ENCODE measurements around the gene DQX1. TPM values are rescaled to one million over a fixed set of nuclear protein-coding genes. Genes with fewer than 3 reads are reported as not detected.

The DQX1 gene
- total and polyA plus RNA-seq, 2 experiments from 2014 or later: 0.32 to 0.52 TPM

GRCh38 chr2:74511104-74511989 lies 14.7 kb downstream of the DQX1 start:
- H3K4me3 Mint-ChIP-seq: no peak overlapping the region
- Histone ChIP-seq H3K9me2 (ENCODE audit: insufficient read depth) (no peaks in the 10 kb centered on the region), H3K36me3 (ENCODE audit: insufficient read depth) (no peaks in the 10 kb centered on the region), H3K4me1 (ENCODE audit: insufficient read depth) (peaks cover 26% of the 10 kb centered on the region), H3K79me2 (replicated peaks; ENCODE audit: insufficient read depth) (peaks cover 5% of the 10 kb centered on the region), H3K4me2 (no peak overlapping the region), H3K27me3 (ENCODE audit: insufficient read depth) (peaks cover 92% of the 10 kb centered on the region), H3F3A (replicated peaks; ENCODE audit: low read depth) (no peaks in the 10 kb centered on the region), H3K27ac (ENCODE audit: low read depth) (no peak overlapping the region), H2AFZ (no peak overlapping the region), H3K4me3 (no peak overlapping the region), H4K20me1 (replicated peaks; ENCODE audit: insufficient read depth) (no peaks in the 10 kb centered on the region)
- no peak for ATAC-seq
- H3K27me3 Mint-ChIP-seq (ENCODE audit: insufficient read depth, low read depth, poor library complexity): peaks cover 92% of the 10 kb centered on the region
- TF ChIP-seq STAT1 (IDR thresholded peaks at IDR 0.05; ENCODE audit: unreplicated experiment): no peak
- TF ChIP-seq NANOG (IDR thresholded peaks at IDR 0.05; ENCODE audit: borderline replicate concordance): no peak
- TF ChIP-seq EZH2 (IDR thresholded peaks at IDR 0.05; ENCODE audit: low read depth, unreplicated experiment): peak; percentile 38
- TF ChIP-seq ZNF331 (CRISPR knock-in tag; IDR thresholded peaks at IDR 0.05; ENCODE audit: low read depth): no peak
- no peak overlapping the region for H3K27ac Mint-ChIP-seq
- no peak for DNase-seq (ENCODE audit: low spot score)
- peaks cover 15% of the 10 kb centered on the region for H3K9me3 Mint-ChIP-seq
- peaks cover 25% of the 10 kb centered on the region for H3K4me1 Mint-ChIP-seq
- peaks cover 9% of the 10 kb centered on the region; the same call in 2 of the 3 replicates for H3K36me3 Mint-ChIP-seq (ENCODE audit: low read depth)

GRCh38 chr2:74510272-74510671 lies 15.8 kb downstream of the DQX1 start:
- Mint-ChIP-seq H3K36me3 (ENCODE audit: low read depth) (peaks cover 15% of the 10 kb centered on the region), H3K27ac (no peak overlapping the region), H3K27me3 (ENCODE audit: insufficient read depth, low read depth, poor library complexity) (peaks cover 92% of the 10 kb centered on the region), H3K4me1 (peaks cover 25% of the 10 kb centered on the region), H3K9me3 (peaks cover 10% of the 10 kb centered on the region), H3K4me3 (peak overlapping the region; percentile 5; the same call in 1 of the 3 replicates)
- H4K20me1 ChIP-seq (replicated peaks; ENCODE audit: insufficient read depth): no peaks in the 10 kb centered on the region
- no peak overlapping the region for H2AFZ ChIP-seq
- no peak for ATAC-seq
- peaks cover 92% of the 10 kb centered on the region for H3K27me3 ChIP-seq (ENCODE audit: insufficient read depth)
- H3K36me3 ChIP-seq (ENCODE audit: insufficient read depth): peaks cover 4% of the 10 kb centered on the region; the same call in 1 of the 2 replicates
- TF ChIP-seq JUNB (IDR thresholded peaks at IDR 0.05; ENCODE audit: unreplicated experiment): no peak
- no peak for TF ChIP-seq ZNF114 (CRISPR knock-in tag; IDR thresholded peaks at IDR 0.05)
- TF ChIP-seq STAT1 (IDR thresholded peaks at IDR 0.05; ENCODE audit: unreplicated experiment): no peak
- no peak for TF ChIP-seq POLR2AphosphoS5 (IDR thresholded peaks at IDR 0.05; ENCODE audit: low read depth)
- TF ChIP-seq EZH2 (IDR thresholded peaks at IDR 0.05; ENCODE audit: low read depth, unreplicated experiment): peak; percentile 70
- no peak for TF ChIP-seq CTCF (conservative IDR thresholded peaks at IDR 0.05; ENCODE audit: low read depth in 2 of 2)
- TF ChIP-seq ZNF462 (CRISPR knock-in tag; IDR thresholded peaks at IDR 0.05): no peak
- H3K27ac ChIP-seq (ENCODE audit: low read depth): no peak overlapping the region
- no peaks in the 10 kb centered on the region for H3K9me2 ChIP-seq (ENCODE audit: insufficient read depth)
- DNase-seq (ENCODE audit: low spot score): no peak
- no peak overlapping the region for H3K4me3 ChIP-seq
- no peak overlapping the region for H3K4me2 ChIP-seq
- peaks cover 24% of the 10 kb centered on the region for H3K4me1 ChIP-seq (ENCODE audit: insufficient read depth)
- H3K79me2 ChIP-seq (replicated peaks; ENCODE audit: insufficient read depth): peaks cover 8% of the 10 kb centered on the region
- H3F3A ChIP-seq (replicated peaks; ENCODE audit: low read depth): no peaks in the 10 kb centered on the region

All from GM23338 (cell line).